OCI-LY3 (cell line): ENCODE data around the gene RAP1A.

Experiments used
- EZH2phosphoT487 ChIP-seq: fragments of 200-600 bp; shearing (Covaris generic); IDR thresholded peaks from 2 replicates; pipeline ENCODE4 v1.6.1; 2018; ENCODE audit warnings: antibody characterized with exemption, mixed run types, low read depth
- TF ChIP-seq, protein P1 (sequence below): fragments of 200-600, 300-600 bp; sonication (generic); IDR thresholded peaks from 2 replicates; pipeline ENCODE4 v1.5.1; 2014; ENCODE audit warnings: antibody characterized with exemption, low read length, low read depth

- TF ChIP-seq, protein P1, sequence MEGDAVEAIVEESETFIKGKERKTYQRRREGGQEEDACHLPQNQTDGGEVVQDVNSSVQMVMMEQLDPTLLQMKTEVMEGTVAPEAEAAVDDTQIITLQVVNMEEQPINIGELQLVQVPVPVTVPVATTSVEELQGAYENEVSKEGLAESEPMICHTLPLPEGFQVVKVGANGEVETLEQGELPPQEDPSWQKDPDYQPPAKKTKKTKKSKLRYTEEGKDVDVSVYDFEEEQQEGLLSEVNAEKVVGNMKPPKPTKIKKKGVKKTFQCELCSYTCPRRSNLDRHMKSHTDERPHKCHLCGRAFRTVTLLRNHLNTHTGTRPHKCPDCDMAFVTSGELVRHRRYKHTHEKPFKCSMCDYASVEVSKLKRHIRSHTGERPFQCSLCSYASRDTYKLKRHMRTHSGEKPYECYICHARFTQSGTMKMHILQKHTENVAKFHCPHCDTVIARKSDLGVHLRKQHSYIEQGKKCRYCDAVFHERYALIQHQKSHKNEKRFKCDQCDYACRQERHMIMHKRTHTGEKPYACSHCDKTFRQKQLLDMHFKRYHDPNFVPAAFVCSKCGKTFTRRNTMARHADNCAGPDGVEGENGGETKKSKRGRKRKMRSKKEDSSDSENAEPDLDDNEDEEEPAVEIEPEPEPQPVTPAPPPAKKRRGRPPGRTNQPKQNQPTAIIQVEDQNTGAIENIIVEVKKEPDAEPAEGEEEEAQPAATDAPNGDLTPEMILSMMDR: no peak
- no peak for TF ChIP-seq EZH2phosphoT487
Measured at GRCh38 chr1:111729271-111729921, 109.8 kb downstream of the RAP1A start.
